Measurements from ENCODE around the gene PBX4.

DNA sequence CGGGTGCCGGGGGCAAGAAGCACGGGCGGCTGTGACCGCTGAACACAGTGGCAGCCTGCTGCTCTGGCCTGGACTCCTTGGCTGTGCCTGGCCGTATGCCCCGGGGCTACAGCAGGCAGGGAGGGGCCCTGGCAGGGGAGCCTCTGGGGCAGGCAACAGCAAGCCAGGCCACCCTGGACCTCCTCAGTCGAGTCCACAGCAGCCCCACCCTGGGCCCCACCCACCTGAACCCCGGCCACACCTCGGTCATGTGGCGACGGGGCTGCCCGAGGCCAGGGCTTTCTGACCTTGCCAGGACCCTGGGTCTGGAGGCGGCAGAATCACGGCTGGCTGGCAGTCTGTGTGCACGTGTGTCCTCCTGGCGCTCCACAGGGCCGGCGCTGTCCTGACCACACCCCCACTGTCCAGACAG lies 71.7 kb downstream of the PBX4 start:
- TF ChIP-seq SP1 (IDR thresholded peaks at IDR 0.05; ENCODE audit: low read depth, low read length) (no peak), HDAC6 (IDR thresholded peaks at IDR 0.05; ENCODE audit: unreplicated experiment) (no peak)
